ENCODE data around the gene CCDC167. TPM values are rescaled to one million over a fixed set of nuclear protein-coding genes. Genes with fewer than 3 reads are reported as not detected.

CCDC167 gene
- total and polyA plus RNA-seq, 12 donors, result 17.5 to 103 (median 24.2) TPM

DNA sequence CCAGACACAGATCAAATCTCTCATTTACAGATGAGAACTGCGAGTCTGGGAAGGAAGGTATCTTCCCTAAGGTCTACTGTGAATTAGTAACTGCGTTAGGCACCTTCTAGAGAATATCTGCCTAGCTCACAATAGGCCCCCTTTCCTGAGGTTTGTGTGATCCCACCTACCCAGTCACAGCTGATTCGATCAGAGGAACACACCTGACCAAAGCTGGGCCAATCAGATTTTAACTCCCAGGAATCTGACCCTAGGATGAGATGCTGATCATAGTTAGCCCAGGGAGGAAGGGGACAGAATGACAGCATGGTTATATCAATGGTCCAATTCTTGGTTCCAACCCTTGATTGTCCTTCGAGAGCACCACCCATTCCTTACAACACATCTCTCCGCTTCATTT, 7.4 kb upstream of the CCDC167 start:
- ATAC-seq, result no peak
- H3K9me3 ChIP-seq, result no peaks in the 10 kb centered on the region
- TF ChIP-seq, protein P1, sequence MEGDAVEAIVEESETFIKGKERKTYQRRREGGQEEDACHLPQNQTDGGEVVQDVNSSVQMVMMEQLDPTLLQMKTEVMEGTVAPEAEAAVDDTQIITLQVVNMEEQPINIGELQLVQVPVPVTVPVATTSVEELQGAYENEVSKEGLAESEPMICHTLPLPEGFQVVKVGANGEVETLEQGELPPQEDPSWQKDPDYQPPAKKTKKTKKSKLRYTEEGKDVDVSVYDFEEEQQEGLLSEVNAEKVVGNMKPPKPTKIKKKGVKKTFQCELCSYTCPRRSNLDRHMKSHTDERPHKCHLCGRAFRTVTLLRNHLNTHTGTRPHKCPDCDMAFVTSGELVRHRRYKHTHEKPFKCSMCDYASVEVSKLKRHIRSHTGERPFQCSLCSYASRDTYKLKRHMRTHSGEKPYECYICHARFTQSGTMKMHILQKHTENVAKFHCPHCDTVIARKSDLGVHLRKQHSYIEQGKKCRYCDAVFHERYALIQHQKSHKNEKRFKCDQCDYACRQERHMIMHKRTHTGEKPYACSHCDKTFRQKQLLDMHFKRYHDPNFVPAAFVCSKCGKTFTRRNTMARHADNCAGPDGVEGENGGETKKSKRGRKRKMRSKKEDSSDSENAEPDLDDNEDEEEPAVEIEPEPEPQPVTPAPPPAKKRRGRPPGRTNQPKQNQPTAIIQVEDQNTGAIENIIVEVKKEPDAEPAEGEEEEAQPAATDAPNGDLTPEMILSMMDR (IDR thresholded peaks at IDR 0.05), result no peak
- peaks cover 0 to 10% (median 0%) of the 10 kb centered on the region in 9 donors for H3K4me1 ChIP-seq
- H3K27ac ChIP-seq, result no peak overlapping the region
- intact Hi-C loops (cut with DNase I), result no loop called here
- no peak for DNase-seq
- 86 to 93% methylated on average over 5 of the region's 5 CpGs for WGBS, 2 donors
- H3K4me3 ChIP-seq, result no peak overlapping the region
- peaks cover 0 to 16% (median 8%) of the 10 kb centered on the region in 7 donors for H3K27me3 ChIP-seq
- H3K36me3 ChIP-seq, result no peaks in the 10 kb centered on the region

DNA sequence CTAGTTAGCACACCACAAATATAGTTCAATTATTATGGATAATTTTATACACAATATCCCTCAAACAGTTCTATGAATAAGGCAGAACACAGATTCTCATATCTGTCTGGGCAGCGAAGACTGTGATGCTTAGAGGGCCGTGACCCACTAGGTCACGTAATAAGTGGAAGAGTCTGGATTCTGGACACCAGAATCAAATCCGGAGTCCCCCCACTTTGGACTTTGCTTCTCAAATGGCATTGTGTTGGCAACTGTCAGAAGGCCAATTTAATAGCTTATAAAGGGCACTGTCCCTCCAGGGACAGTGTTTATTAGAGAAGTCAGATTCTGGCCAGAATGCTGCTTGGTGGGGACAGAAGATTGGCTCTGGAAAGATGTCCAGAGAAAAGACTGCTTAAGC, 6.8 kb upstream of the CCDC167 start:
- ATAC-seq (no peak), DNase-seq (no peak)
- H3K27me3 ChIP-seq, result peaks cover 0 to 10% (median 2%) of the 10 kb centered on the region in 7 donors
- no peaks in the 10 kb centered on the region for H3K36me3 ChIP-seq
- 81 to 92% methylated on average over 4 of the region's 4 CpGs for WGBS, 2 donors
- intact Hi-C loops (cut with DNase I), result no loop called here
- TF ChIP-seq, protein P1 (IDR thresholded peaks at IDR 0.05), result no peak
- no peak overlapping the region for H3K4me3 ChIP-seq
- no peak overlapping the region for H3K27ac ChIP-seq
- H3K4me1 ChIP-seq, result peaks cover 0 to 10% (median 0%) of the 10 kb centered on the region in 9 donors
- H3K9me3 ChIP-seq, result no peaks in the 10 kb centered on the region

DNA sequence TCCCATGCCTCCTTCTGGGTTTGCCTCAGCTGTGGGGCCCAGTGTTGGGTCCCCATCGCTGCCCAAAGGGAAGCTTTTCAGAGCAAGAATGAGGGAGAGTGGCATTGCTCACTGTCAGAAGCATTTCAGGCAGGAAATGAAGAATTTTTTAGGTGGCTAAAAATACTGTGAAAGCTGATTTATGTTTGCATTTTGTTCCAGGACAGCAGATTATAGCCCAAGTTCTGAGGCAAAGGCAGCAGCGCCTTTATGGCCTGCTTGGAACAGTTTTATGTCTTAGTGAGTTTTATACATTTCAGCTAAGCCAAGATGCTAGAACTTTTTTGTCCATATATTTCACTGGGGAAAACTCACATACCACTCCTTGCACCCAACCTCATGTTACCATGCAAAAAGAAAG, 4.3 kb upstream of the CCDC167 start:
- H3K4me3 ChIP-seq, result no peak overlapping the region
- WGBS, 2 donors, result 84 to 90% methylated on average over 2 of the region's 2 CpGs
- DNase-seq (no peak), ATAC-seq (no peak)
- intact Hi-C loops (cut with DNase I), result no loop called here
- H3K4me1 ChIP-seq, result peaks cover 0 to 20% (median 4%) of the 10 kb centered on the region in 9 donors
- no peaks in the 10 kb centered on the region for H3K9me3 ChIP-seq
- peak overlapping the region in 1 of 10 donors; percentile 77 for H3K27ac ChIP-seq
- TF ChIP-seq, protein P1 (IDR thresholded peaks at IDR 0.05), result no peak
- no peaks in the 10 kb centered on the region for H3K36me3 ChIP-seq
- no peaks in the 10 kb centered on the region for H3K27me3 ChIP-seq

DNA sequence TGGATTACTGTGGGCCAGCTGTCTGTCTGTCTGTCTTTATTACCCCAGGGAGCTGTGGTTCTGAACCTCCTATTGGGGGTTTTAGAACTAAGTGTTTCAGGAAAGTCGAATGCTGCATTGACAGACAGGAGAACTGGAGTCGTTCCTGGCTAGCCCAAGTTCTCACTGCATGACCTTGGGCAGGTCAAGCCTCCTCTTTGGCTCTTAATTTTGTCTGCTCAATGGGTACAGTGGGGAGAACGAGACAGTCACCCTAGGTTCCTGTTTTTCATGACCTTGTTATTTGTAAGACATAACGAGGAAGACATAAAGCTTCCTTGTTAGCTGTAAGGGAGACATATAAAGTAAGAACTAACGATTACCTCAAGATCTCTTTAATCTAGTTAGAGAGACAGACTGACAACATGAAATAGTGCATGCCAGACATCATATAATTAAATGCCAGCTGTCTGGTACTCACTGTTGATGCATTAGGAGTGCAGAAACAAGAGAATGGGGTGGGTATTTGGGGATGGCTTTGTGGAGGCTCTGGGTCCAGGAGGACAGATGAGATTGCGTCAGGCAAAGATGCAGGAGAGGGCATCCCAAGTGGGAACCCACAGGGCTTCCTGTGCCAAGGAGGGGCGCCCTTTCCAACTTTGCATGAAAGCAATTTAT, 3.7 kb upstream of the CCDC167 start:
- Histone ChIP-seq H3K36me3 (no peaks in the 10 kb centered on the region), H3K4me3 (no peak overlapping the region), H3K9me3 (no peaks in the 10 kb centered on the region), H3K27me3 (no peaks in the 10 kb centered on the region), H3K4me1 (peaks cover 0 to 24% (median 8%) of the 10 kb centered on the region in 9 donors), H3K27ac (peak overlapping the region in 1 of 10 donors; percentile 77)
- TF ChIP-seq, protein P1 (IDR thresholded peaks at IDR 0.05), result no peak
- 65 to 70% methylated on average over 7 of the region's 7 CpGs for WGBS, 2 donors
- intact Hi-C loops (cut with DNase I), result no loop called here
- no peak for ATAC-seq
- no peak for DNase-seq
